ENCODE measurements around the gene SF3B1.
"Not testable (repeated sequence)": the region's sequence is repeated elsewhere in the genome, so short reads cannot be mapped to it uniquely, and the experiment has no call there.

Gene SF3B1

DNA sequence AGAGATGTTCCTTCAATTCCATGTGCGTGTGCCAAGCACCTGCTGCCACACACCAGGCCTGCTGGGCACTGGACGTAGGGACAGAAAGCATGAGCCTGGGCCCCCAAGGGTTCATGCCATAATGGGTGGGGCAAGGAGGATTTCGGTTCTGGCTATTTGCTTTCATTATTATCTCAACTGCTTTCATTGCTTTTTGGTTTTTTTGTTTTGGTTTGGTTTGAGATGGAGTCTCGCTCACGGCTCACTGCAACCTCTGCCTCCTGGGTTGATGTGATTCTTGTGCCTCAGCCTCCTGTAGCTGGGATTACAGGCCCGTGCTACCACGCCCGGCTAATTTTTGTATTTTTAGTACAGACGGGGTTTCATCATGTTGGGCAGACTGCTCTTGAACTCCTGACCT lies 57.2 kb downstream of the SF3B1 start:
- no peak for TF ChIP-seq CTCF (IDR thresholded peaks at IDR 0.05; ENCODE audit: insufficient read depth, missing control alignments)
- DNase-seq (ENCODE audit: insufficient read length, low spot score), result no peak
- no peak for FAIRE-seq

- no peak for FAIRE-seq
- no peak for TF ChIP-seq CTCF (IDR thresholded peaks at IDR 0.05; ENCODE audit: insufficient read depth, missing control alignments)
- no peak for DNase-seq (ENCODE audit: insufficient read length, low spot score)
These were observed 62.2 kb downstream of the SF3B1 start for GRCh38 chr2:197372592-197372991.

- FAIRE-seq; DNase-seq (ENCODE audit: insufficient read length, low spot score): not testable (repeated sequence)
These were observed 64.2 kb downstream of the SF3B1 start for GRCh38 chr2:197370664-197371063.

DNA sequence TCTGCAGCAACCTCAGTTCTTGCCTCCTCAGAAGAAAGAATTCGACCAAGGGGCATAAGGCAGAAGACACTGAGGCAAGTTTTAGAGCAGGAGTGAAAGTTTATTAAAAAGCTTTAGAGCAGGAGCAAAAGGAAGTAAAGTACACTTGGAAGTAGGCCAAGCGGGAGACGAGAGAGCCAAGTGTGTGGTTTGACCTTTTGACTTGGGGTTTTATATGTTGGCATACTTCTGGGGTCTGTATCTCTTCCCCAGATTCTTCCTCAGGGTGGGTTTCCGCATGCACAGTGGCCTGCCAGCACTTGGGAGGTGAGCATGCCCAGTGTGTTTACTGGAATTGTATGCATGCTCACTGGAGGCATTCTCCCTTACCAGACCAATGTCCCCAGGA lies 64.9 kb downstream of the SF3B1 start:
- FAIRE-seq (no peak), DNase-seq (ENCODE audit: insufficient read length, low spot score) (no peak)
- TF ChIP-seq CTCF (IDR thresholded peaks at IDR 0.05; ENCODE audit: insufficient read depth, missing control alignments), result no peak

GRCh38 chr2:197369228-197369932 lies 65.4 kb downstream of the SF3B1 start:
- no peak for DNase-seq (ENCODE audit: insufficient read length, low spot score)
- FAIRE-seq, result no peak
- no peak for TF ChIP-seq CTCF (IDR thresholded peaks at IDR 0.05; ENCODE audit: insufficient read depth, missing control alignments)

DNA sequence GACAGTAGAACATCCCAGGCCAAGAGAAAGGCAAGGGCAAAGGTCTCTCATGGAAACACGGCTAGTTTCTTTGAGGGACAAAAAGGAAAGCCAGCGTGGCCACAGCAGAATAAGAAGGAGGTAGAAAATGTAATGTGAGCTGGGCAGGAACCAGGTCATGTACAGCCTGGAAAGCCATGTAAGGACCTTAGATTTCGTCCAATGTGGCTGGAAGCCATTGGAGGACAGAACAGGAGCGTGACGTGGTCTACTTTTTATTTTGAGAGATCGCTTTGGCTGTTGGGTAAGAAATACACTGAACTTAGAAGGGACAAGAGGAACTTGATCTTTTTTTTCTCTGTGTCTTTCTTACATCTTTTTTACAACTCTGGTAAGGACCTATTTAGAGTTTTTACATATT lies 66.4 kb downstream of the SF3B1 start:
- TF ChIP-seq CTCF (IDR thresholded peaks at IDR 0.05; ENCODE audit: insufficient read depth, missing control alignments), result no peak
- FAIRE-seq (no peak), DNase-seq (ENCODE audit: insufficient read length, low spot score) (no peak)

GRCh38 chr2:197363998-197364397 lies 70.8 kb downstream of the SF3B1 start:
- DNase-seq (ENCODE audit: insufficient read length, low spot score), result no peak
- no peak for FAIRE-seq

More at GRCh38 chr2:197363998-197364397, 70.8 kb downstream of the SF3B1 start:
- TF ChIP-seq CTCF (IDR thresholded peaks at IDR 0.05; ENCODE audit: insufficient read depth, missing control alignments), result no peak

Measured in D721Med (cell line).